ENCODE data around the gene ADARB2.

Gene ADARB2

DNA sequence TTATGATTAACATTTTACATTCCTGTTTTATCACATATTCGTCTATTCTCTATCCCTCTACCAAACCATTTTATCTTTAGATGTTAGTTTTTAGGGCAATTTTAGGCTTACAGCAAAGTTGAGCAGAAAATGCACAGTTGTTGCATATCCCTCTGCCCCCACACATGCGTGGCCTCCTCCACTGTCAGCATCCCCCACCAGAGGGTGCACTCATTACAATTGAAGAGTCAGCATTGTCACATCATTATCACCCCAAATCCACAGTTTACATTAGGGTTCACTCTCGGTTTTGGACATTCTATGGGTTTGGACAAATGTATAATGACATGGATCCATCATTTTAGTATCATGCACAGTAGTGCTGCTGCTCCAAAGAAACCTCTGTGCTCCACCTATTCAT is 594.7 kb downstream of the ADARB2 start:
- H3K4me3 ChIP-seq (ENCODE audit: low read depth, low read length): no peak overlapping the region
- TF ChIP-seq, protein P1, sequence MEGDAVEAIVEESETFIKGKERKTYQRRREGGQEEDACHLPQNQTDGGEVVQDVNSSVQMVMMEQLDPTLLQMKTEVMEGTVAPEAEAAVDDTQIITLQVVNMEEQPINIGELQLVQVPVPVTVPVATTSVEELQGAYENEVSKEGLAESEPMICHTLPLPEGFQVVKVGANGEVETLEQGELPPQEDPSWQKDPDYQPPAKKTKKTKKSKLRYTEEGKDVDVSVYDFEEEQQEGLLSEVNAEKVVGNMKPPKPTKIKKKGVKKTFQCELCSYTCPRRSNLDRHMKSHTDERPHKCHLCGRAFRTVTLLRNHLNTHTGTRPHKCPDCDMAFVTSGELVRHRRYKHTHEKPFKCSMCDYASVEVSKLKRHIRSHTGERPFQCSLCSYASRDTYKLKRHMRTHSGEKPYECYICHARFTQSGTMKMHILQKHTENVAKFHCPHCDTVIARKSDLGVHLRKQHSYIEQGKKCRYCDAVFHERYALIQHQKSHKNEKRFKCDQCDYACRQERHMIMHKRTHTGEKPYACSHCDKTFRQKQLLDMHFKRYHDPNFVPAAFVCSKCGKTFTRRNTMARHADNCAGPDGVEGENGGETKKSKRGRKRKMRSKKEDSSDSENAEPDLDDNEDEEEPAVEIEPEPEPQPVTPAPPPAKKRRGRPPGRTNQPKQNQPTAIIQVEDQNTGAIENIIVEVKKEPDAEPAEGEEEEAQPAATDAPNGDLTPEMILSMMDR (IDR thresholded peaks at IDR 0.05; ENCODE audit: low read depth, low read length): no peak

DNA sequence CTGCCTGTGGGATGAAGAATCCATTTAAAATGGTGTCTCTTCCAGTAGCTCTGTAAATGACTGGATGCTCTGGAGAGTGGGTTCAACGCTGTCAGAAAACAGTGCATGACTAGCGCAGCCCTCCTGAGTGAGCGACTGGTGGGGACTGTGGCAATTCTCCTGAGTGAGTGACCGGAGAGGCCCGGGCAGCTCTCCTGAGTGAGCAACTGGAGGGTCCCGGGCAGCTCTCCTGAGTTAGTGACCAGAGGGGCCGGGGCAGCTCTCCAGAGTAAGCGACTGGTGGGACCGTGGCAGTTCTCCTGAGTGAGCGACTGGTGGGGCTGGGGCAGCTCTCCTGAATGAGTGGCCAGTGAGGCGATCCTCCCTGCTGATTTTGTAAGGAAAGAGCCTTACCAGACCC is 595.6 kb downstream of the ADARB2 start:
- TF ChIP-seq, protein P1 (IDR thresholded peaks at IDR 0.05; ENCODE audit: low read depth, low read length): no peak
- no peak overlapping the region for H3K4me3 ChIP-seq (ENCODE audit: low read depth, low read length)

DNA sequence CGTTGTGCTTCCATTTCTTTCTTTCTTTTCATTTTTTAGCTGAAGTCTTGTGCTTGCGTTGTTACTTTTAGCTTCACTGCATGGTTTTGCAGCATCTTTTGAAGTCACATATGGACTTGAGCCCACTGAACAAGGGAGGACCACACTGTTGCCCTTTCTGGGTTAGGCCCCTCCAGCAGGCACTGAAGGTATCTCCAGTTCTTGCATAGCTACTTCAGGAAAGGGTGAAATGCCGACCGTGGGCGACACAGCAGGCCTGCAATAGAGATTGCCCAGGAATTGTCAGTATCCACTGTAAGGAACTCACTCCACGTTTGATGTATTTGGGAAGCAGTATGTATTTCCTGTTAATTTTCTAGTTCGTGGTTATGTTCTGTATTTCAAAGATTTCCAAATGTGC is 596.1 kb downstream of the ADARB2 start:
- no peak overlapping the region for H3K4me3 ChIP-seq (ENCODE audit: low read depth, low read length)
- TF ChIP-seq, protein P1 (IDR thresholded peaks at IDR 0.05; ENCODE audit: low read depth, low read length): no peak

DNA sequence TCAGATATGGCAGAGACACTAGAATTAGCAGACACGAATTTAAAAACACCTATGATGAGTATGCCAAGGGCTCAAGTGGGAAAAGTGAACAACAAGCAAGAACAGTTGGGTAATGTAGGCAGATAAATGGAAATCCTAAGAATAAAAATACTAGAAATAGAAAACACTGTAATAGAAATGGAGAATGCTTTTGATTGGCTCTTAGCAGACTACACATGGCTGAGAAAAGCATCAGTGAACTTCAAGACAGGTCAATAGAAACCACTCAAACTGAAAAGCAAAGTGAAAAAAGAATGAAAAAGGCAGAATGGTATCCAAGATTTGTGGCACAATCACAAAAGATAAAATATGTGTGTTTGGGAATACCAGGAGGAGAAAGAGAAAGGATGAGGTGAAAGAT is 598.8 kb downstream of the ADARB2 start:
- TF ChIP-seq, protein P1 (IDR thresholded peaks at IDR 0.05; ENCODE audit: low read depth, low read length): no peak

GRCh38 chr10:1137499-1138163 is 599.7 kb downstream of the ADARB2 start:
- TF ChIP-seq, protein P1 (IDR thresholded peaks at IDR 0.05; ENCODE audit: low read depth, low read length): no peak

More for the DNA sequence above, 598.8 kb downstream of the ADARB2 start:
- no peak overlapping the region for H3K4me3 ChIP-seq (ENCODE audit: low read depth, low read length)

DNA sequence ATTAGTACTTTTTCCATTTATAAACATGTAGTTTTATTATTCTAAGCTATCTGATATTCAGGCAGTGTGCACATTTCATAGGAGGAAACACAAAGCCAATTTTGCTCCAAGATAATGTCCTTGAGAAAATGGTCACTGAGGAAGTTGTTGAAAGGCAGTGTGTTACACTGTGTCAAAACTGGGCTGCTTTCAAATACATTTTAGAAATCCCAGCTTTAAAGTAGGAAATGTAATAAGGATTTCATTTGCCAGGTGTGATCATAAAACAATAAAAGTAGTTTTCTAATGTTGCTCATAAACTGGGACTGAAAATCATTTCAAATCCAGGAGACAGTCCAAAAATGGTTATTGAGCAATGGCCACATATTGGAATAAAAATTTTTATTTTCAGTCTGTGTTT is 601.1 kb downstream of the ADARB2 start:
- H3K4me3 ChIP-seq (ENCODE audit: low read depth, low read length): no peak overlapping the region
- TF ChIP-seq, protein P1 (IDR thresholded peaks at IDR 0.05; ENCODE audit: low read depth, low read length): no peak

More at GRCh38 chr10:1137499-1138163, 599.7 kb downstream of the ADARB2 start:
- H3K4me3 ChIP-seq (ENCODE audit: low read depth, low read length): no peak overlapping the region

- TF ChIP-seq, protein P1 (IDR thresholded peaks at IDR 0.05; ENCODE audit: low read depth, low read length): no peak
- no peak overlapping the region for H3K4me3 ChIP-seq (ENCODE audit: low read depth, low read length)
These were observed 603.2 kb downstream of the ADARB2 start for GRCh38 chr10:1134156-1134555.
